Loucy (cell line): ENCODE measurements around the gene DCTN2.

Source experiments
- EZH2phosphoT487 ChIP-seq: fragments of 200-600 bp; IDR thresholded peaks from 2 replicates; pipeline ENCODE4 v1.6.1; 2018; ENCODE audit warnings: antibody characterized with exemption, mild to moderate bottlenecking, moderate library complexity, borderline replicate concordance
- TF ChIP-seq, protein P1 (sequence below): fragments of 200-600 bp; sonication (generic); conservative IDR thresholded peaks from 2 replicates; pipeline ENCODE4 v1.5.1; 2014; ENCODE audit warnings: mild to moderate bottlenecking, antibody characterized with exemption, low read length

DNA sequence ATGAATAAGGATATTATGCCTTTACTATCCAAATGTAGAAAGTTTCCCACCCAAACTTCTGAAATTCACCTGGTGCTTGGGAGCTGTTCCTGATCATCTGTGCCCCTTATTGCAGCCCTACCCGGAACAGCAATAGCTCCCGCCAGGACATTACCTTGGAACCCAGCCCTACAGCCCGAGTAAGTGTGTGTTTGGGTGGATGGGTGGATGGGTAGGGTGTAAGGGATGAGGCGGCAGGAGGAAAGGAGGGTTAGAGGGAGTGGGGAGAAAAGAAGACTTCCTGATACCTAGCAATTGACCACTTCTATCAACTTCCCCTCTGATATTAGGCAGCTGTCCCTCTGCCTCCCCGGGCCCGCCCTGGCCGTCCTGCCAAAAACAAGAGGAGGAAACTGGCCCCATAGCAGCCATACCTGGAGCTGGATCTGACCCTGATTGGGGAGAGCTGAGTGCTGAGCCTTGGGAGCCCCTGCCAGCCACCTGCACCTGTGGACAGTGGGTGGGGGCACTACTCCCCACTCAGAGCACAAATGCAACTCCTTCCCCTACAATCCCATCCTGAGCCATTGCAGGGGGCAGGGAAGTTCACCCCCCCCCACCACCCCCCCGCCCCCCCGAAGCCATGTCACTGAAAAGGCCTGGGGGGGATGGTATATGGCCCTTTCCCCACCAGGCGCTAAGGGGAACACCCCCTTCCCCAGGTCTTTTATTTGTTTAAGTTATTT lies 18.0 kb downstream of the DCTN2 start:
- TF ChIP-seq, protein P1, sequence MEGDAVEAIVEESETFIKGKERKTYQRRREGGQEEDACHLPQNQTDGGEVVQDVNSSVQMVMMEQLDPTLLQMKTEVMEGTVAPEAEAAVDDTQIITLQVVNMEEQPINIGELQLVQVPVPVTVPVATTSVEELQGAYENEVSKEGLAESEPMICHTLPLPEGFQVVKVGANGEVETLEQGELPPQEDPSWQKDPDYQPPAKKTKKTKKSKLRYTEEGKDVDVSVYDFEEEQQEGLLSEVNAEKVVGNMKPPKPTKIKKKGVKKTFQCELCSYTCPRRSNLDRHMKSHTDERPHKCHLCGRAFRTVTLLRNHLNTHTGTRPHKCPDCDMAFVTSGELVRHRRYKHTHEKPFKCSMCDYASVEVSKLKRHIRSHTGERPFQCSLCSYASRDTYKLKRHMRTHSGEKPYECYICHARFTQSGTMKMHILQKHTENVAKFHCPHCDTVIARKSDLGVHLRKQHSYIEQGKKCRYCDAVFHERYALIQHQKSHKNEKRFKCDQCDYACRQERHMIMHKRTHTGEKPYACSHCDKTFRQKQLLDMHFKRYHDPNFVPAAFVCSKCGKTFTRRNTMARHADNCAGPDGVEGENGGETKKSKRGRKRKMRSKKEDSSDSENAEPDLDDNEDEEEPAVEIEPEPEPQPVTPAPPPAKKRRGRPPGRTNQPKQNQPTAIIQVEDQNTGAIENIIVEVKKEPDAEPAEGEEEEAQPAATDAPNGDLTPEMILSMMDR: no peak
- no peak for TF ChIP-seq EZH2phosphoT487
